HG02840 (cell line): ENCODE data around the gene ADAMTS14.
"Not testable (repeated sequence)": the region's sequence is repeated elsewhere in the genome, so short reads cannot be mapped to it uniquely, and the experiment has no call there.

Experiments used
- ATAC-seq: cut with Tn5 transposase; IDR thresholded peaks from one replicate; pipeline ENCODE4 v1.9.1; 2021; ENCODE audit warnings: mild to moderate bottlenecking, moderate library complexity, moderate number of reproducible peaks; ENCODE audit not compliant: unreplicated experiment, low FRiP score

The ADAMTS14 gene, protein sequence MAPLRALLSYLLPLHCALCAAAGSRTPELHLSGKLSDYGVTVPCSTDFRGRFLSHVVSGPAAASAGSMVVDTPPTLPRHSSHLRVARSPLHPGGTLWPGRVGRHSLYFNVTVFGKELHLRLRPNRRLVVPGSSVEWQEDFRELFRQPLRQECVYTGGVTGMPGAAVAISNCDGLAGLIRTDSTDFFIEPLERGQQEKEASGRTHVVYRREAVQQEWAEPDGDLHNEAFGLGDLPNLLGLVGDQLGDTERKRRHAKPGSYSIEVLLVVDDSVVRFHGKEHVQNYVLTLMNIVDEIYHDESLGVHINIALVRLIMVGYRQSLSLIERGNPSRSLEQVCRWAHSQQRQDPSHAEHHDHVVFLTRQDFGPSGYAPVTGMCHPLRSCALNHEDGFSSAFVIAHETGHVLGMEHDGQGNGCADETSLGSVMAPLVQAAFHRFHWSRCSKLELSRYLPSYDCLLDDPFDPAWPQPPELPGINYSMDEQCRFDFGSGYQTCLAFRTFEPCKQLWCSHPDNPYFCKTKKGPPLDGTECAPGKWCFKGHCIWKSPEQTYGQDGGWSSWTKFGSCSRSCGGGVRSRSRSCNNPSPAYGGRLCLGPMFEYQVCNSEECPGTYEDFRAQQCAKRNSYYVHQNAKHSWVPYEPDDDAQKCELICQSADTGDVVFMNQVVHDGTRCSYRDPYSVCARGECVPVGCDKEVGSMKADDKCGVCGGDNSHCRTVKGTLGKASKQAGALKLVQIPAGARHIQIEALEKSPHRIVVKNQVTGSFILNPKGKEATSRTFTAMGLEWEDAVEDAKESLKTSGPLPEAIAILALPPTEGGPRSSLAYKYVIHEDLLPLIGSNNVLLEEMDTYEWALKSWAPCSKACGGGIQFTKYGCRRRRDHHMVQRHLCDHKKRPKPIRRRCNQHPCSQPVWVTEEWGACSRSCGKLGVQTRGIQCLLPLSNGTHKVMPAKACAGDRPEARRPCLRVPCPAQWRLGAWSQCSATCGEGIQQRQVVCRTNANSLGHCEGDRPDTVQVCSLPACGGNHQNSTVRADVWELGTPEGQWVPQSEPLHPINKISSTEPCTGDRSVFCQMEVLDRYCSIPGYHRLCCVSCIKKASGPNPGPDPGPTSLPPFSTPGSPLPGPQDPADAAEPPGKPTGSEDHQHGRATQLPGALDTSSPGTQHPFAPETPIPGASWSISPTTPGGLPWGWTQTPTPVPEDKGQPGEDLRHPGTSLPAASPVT

DNA sequence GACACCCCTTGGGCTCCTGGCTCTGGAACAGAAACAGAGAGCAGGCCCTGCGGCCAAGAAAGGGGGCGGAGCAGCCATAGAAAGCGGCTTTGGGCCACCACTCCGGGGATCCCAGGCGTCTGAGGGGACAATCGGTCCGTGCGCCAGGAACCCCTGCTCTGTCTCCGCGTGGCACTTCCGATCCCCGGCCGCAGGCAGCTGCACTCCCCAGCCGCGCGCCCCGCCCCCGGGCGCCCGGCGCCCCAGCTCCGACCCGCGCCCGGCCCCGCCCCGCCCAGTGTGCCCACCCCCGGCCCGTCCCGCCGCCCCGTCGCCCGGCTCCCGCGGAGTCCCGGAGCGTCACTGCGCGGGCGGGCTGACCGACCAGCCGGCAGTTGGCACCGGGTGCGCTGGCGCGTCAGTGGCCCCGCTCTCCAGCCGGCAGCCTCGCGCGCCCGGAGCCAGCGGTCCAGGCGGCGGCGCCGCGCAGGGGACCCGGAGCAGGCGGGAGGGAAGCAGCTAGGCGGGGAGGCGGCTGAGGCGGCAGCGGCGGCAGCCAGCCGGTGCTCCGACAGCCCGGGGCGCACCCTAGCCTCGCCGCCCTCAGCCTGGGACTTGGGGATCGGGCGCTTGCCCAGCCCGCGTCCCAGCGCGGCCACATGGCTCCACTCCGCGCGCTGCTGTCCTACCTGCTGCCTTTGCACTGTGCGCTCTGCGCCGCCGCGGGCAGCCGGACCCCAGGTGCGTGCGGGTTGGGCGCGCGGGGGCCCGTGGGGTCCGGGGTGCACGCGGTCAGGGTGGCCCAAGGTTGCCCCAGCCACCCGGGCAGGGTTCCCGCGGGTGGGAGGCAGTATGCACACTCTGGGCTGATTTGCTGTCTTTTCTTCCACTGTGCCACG, at the start of gene ADAMTS14:
ADAMTS14 (plus strand) TSS at position 342 of the 878 bp plus-strand sequence; CDS start at position 639, 297 bp downstream.
- ATAC-seq = no peak

DNA sequence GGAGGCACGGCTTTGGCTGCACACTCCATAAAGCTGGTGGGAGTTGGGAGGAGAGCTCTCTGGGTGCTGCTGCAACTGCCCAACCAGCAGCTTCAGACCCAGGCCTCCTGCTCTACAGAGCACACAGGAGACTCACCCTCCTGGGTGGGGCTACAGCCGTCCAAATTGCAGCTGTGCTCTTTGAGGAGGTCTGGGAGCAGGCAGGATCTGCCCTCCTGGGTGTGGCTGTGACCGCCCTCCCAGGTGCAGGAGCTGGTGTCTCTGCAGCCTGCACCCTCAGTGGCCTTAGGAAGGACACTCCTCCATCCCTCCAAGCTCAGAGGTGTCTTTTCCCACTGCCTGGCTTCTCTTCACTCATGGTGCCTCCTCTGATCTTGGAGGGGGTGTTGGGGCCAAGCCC, 49.8 kb upstream of the ADAMTS14 start:
- ATAC-seq = no peak

GRCh38 chr10:70622981-70623844, 49.1 kb upstream of the ADAMTS14 start:
- no peak for ATAC-seq

DNA sequence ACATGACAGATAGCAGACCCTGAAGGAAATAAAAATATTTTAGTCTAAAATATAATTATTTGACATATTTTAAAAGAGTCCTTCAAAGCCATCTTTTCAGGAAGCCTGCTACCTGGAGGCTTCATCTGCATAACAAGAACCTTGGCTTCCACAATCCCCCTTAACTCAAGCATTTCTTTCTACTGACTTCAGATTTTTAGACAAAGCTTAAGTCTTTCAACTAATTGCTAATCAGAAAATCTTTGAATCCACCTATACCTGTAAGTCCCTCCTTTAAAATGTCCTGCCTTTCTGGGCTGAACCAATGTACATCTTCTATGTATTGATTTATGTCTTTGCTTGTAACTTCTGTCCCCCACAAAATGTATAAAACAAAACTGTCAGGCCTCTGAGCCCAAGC, 46.2 kb upstream of the ADAMTS14 start:
- ATAC-seq = no peak

DNA sequence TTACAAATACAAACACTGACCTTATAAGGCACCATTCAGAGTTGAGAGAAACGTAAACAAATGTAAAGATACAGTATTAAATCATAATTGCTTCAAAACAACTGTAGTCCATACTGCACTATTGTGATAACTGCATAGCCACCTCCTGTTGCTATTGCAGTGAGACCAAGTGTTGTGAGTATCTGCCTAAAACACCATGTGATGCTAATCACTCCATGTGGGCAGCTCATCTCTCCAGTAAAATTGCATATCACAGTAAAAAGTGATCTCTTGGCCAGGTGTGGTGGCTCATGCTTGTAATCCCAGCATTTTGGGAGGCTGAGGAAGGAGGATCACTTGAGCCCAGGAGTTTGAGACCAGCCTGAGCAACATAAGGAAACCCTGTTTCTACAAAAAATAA, 43.0 kb upstream of the ADAMTS14 start:
- no peak for ATAC-seq

DNA sequence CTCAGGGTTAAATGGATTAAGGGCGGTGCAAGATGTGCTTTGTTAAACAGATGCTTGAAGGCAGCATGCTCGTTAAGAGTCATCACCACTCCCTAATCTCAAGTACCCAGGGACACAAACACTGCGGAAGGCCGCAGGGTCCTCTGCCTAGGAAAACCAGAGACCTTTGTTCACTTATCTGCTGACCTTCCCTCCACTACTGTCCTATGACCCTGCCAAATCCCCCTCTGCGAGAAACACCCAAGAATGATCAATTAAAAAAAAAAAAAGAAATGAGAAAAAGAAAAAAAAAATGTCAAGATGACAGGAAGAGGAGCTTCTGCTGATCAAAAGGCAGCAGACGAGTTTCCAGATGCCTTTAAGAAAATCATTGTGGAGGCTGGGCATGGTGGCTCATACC, 40.6 kb upstream of the ADAMTS14 start:
- ATAC-seq = not testable (repeated sequence)

DNA sequence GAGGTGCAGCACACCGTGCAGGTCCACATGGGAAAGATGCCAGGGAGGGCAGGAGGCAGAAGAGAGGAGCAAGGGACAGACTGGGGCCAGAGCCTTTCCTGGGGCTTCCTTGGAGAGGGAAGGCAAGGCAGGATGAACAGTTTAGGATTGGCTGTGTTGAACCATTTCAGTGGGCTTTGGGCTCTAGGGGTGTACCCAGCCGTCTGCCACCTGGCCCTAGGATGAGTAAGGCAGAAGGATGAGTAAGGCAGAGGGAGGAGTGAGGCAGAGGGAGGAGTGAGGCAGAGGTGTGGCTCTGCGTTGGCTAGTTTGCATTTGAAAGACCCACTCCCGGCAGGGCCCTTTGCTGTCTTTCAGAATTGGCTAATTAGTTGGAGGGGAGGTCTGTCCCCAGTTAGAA, 38.3 kb upstream of the ADAMTS14 start:
- no peak for ATAC-seq

- not testable (repeated sequence) for ATAC-seq
These were observed 37.8 kb upstream of the ADAMTS14 start for GRCh38 chr10:70634515-70634914.

- not testable (repeated sequence) for ATAC-seq
These were observed 32.5 kb upstream of the ADAMTS14 start for GRCh38 chr10:70639640-70640383.

DNA sequence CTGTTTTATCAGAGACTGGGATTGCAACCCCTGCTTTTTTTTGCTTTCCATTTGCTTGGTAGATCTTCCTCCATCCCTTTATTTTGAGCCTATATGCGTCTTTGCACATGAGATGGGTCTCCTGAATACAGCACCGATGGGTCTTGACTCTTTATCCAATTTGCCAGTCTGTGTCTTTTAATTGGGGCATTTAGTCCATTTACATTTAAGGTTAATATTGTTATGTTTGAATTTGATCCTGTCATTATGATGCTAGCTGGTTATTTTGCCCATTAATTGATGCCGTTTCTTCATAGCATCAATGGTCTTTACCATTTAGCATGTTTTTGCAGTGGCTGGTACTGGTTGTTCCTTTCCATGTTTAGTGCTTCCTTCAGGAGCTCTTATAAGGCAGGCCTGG, 29.0 kb upstream of the ADAMTS14 start:
- ATAC-seq = not testable (repeated sequence)

DNA sequence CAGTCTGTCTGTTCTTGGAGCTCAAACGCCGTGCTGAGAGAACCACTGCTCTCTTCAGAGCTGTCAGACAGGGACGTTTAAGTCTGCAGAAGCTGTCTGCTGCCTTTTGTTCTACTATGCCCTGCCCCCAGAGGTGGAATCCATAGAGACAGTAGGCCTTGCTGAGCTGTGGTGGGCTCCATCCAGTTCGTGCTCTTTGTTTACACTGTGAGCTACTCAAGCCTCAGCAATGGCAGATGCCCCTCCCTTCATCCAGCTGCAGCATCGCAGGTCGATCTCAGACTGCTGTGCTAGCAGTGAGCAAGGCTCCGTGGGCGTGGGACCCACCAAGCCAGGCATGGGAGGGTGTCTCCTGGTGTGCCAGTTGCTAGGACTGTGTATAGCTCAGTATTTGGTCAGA, 27.3 kb upstream of the ADAMTS14 start:
- not testable (repeated sequence) for ATAC-seq

DNA sequence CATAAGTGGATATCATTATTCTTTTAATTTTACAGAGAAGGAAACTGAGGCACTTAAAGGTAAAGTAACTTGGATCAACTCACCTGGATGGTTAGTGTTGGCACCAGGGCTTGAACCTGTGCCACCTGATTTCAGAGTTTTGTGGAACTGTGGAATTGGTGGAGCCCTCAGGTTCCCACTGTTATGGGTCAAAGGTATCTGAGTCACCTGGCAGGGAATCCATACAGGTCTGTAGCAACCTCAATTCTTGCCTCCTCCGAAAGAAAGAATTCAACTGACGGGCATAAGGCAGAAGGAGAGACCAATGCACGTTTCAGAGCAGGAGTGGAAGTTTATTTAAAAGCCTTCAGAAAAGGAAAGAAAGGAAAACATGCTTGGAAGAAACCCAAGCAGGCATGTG, 25.2 kb upstream of the ADAMTS14 start:
- ATAC-seq = no peak

DNA sequence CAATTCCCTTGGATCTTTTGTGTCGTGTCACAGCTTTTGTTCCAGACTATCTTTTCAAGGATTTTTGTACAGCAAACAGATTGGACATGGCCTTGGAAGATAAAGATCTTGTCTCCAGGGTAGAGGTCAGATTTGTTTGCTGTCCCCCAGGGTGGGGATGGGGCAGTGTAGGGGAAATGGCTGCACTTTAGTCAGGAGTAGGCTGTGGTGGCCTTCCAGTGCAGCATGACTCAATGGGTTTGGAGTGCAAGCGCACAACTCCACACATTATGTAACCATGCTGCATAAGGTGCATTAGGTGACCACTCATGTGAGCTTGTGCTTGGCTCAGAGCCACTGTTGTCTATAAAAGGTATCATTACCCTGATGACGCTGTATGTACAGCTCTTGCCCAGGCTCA, 23.9 kb upstream of the ADAMTS14 start:
- ATAC-seq = no peak

DNA sequence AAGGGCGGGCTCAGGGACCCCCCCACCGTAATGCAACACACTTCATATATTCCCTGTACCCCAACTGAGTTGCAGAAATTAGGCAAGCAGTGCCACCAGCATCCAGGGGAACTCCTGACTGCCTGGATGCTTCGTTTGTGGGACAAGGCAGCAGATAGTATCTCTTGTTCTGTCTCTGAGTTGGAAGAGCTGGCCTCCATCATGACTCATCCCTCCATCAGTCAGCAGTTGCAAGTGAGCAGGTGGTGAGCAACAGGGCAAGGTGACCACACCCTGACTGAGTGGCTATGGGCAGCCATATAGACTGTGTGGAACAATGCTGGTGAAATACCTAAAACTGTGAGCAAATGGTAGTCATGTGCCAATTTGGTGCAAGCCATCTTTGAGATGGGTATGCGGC, 22.8 kb upstream of the ADAMTS14 start:
- ATAC-seq = no peak

- ATAC-seq = no peak
These were observed 22.2 kb upstream of the ADAMTS14 start for GRCh38 chr10:70650104-70650503.

DNA sequence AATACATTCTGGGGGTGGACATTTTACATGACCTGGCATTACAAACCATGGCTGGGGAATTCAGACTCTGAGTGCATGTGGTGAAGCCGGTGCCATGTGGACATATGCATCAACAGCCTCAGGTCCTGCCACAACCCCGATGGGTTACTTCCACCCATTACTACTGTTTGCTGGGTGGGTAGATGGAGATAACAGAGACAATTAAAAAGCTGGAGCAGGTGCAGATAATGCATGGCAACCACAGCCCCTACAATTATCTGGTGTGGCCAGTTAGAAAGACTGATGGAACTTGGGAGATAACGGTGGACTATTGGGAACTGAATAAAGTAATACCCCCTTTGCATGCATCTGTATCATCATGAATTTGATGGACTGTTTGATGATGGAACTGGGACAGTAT, 21.6 kb upstream of the ADAMTS14 start:
- no peak for ATAC-seq

GRCh38 chr10:70651661-70652060, 20.6 kb upstream of the ADAMTS14 start:
- no peak for ATAC-seq
